Heart left ventricle (tissue), 13 donors: ENCODE measurements around the gene NCR3LG1.

Experiments used
- POLR2A ChIP-seq, 2 donors: fragments of 450-650 bp; IDR thresholded peaks; one replicate each; pipeline ENCODE4 v1.6.1; 2017; ENCODE audit warnings: antibody characterized with exemption in 2 of 2, mild to moderate bottlenecking in 2 of 2, moderate library complexity in 2 of 2
- TF ChIP-seq, protein P1 (sequence below), 12 donors: fragments of 200-600 bp; sonication (generic) in 4 of 12; IDR thresholded peaks; one replicate each; pipeline versions ENCODE4 v1.5.0 to v1.8.0; 2018 to 2022; ENCODE audit warnings: antibody characterized with exemption in 12 of 12, mild to moderate bottlenecking in 5 of 12
- donor health status: ischemic (EF 13 %, LVEDD 7.1; RV severe dilation, severe dysfunction).
- donor health status: DM: no; HTN: yes; CAD: no.
- donor health status: DM: no; HTN: no; CAD: no.
- donor health status: ischemic (EF 25% LVEDD 6.9; RV normal size, moderate dysfunction).
- donor health status: ischemic (EF 25% LVEDD 5.7; RV mildly dilated, moderate dysfunction).
- donor health status: ischemic (EF 35%, LVEDD 5.7; RV mildly dilated, moderate dysfunction).
- donor health status: nonischemic (EF 11% LVEDD 7.7; RV severe dilation, severe dysfunction).
- donor health status: DM: yes; HTN: yes; CAD: no.
- donor health status: PGD.
- donor health status: ischemic (EF 29% LVEDD 5.4; RV normal size, mild dysfunction).
- donor health status: nonischemic (EF 23%, LVEDD 6.1; RV moderate dilation, normal function).

DNA sequence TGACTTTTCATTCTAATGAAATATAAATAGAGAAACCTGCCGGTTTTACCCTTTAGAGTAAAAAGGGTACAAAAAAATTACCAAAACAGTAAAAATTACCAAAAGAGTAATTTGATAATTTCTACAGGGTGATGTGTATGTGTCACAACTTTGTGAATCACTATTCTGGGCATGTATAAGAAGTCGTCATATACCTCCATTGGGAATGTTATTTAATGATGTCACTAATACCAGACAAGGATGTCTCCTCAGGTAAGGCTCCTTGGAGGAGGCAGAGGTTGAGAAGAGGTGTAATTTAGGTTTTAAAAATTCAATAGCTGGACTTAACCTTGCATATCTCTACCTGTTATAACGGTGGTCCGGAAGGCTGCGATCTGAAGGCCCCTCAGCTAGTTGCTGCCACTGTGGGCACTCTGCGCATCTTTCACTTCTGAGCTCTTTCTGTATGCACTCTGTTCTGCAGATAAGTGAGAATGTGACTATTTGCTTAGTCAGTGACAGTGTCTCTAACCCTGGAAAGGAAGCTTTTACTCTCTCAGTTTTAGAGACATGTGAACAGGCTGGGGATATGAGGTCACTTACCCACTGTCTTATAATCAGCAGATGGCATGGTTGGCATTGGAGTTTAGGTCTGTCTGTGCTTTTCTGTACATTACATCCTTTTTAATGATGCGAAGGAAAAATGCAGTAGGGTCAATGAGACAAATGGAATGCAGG is 987 bp upstream of the NCR3LG1 start:
- TF ChIP-seq, protein P1, sequence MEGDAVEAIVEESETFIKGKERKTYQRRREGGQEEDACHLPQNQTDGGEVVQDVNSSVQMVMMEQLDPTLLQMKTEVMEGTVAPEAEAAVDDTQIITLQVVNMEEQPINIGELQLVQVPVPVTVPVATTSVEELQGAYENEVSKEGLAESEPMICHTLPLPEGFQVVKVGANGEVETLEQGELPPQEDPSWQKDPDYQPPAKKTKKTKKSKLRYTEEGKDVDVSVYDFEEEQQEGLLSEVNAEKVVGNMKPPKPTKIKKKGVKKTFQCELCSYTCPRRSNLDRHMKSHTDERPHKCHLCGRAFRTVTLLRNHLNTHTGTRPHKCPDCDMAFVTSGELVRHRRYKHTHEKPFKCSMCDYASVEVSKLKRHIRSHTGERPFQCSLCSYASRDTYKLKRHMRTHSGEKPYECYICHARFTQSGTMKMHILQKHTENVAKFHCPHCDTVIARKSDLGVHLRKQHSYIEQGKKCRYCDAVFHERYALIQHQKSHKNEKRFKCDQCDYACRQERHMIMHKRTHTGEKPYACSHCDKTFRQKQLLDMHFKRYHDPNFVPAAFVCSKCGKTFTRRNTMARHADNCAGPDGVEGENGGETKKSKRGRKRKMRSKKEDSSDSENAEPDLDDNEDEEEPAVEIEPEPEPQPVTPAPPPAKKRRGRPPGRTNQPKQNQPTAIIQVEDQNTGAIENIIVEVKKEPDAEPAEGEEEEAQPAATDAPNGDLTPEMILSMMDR (IDR thresholded peaks at IDR 0.05), result no peak
- no peak for TF ChIP-seq POLR2A (IDR thresholded peaks at IDR 0.05)
